Stromal cell of bone marrow (primary cell): Measurements from ENCODE around the gene AKAP17A.
"Not testable (repeated sequence)": the region's sequence is repeated elsewhere in the genome, so short reads cannot be mapped to it uniquely, and the experiment has no call there.

Experiments
- DNase-seq: peaks from one replicate; pipeline ENCODE4 v3.0.0-alpha.2; 2012; ENCODE audit warnings: low read depth

AKAP17A gene

DNA sequence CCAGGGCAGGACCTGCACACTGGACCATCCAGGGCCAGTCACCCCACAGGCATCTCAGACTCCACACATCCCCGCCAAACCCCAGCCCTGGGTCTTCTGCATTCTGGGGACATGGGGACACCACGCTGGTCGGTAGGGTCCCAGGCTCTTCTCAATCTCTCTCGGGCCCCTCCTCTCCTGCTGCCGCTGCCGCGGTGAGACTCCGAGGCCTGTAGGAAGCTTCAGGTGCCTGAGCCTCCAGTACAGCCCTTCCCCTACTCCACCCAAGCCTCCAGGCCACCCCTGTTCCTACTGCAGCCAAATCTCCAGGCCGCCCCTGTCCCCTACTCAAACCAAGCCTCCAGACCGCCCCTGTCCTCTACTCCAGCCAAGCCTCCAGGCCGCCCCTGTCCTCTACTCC lies 17.9 kb downstream of the AKAP17A start:
- DNase-seq = no peak

DNA sequence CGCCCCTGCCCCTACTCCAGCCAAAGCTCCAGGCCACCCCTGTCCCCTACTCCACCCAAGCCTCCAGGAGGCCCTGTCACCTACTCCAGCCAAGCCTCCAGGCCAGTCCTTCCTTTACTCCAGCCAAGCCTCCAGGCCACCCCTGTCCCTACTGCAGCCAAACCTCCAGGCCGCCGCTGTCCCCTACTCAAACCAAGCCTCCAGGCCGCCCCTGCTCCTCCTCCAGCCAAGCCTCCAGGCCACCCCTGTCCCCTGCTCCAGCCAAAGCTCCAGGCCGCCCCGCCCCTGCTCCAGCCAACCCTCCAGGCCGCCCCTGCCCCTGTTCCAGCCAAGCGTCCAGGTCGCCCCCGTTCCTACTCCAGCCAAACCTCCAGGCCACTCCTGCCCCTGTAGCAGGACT lies 18.4 kb downstream of the AKAP17A start:
- no peak for DNase-seq

DNA sequence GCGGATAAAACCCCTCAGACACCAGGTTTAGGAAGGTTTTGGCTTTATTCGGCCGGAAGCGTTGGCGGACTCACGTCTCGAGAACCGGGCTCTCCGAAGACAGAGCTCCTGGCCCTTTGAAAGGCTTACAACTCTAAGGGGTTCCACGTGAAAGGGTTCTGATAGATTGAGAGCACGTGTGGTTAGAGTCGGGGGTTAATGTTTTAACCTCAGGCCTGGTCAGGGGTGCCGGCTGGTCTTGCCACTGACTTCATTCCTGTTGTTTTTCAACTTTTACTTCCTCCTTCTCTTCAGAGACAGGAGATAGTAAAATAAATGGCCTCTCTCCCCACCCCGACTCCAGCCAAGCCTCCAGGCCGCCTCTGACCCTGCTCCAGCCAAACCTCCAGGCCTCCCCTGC lies 18.8 kb downstream of the AKAP17A start:
- no peak for DNase-seq

DNA sequence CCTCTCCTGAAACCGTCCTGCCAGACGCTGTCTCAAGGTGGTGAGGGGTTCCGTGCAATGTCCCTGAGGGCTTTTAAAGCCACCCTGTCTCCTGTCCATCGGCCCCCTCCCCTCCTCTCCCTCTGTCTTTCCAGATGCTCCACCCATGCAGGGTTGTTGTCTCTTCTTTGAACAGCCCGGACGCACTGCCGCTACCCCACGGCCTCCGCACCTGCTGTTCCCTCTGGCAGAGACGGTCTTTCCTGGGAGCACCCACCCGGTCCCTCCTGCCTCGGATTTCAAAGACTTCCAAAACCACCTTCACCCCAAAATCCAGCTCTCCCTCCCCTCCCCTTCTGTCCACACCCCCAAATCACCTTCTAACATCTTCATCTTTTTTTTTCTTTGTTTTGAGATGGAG lies 19.3 kb downstream of the AKAP17A start:
- no peak for DNase-seq

DNA sequence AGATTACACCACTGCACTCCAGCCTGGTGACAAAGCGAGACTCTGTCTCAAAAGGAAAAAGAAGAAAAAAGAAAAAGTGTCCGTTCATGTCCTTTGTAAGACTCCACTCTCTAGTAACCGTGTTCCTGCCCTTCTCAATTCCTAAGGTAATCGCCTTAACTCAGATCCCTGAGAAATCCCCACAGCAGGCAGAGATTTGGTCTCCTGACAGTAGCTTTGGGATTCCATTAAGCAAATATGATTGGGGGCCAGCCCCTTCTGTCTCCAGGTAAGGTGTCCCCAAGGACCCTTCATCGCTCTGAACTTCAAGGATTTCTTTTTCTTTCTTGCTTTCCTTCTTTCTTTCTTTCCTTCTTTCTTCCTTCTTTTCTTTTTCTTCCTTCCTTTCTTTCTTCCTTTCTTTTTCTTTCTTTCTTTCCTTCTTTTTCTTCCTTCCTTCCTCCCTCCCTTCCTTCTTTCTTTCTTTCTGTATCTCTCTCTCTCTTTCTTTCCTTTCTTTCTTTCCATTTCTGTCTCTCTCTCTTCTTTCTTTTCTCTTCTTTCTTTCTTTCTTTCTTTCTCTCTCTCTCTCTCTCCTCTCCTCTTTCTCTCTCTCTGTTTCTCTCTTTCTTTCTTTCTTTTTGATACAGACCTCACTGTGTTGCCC lies 21.4 kb downstream of the AKAP17A start:
- DNase-seq = no peak

DNA sequence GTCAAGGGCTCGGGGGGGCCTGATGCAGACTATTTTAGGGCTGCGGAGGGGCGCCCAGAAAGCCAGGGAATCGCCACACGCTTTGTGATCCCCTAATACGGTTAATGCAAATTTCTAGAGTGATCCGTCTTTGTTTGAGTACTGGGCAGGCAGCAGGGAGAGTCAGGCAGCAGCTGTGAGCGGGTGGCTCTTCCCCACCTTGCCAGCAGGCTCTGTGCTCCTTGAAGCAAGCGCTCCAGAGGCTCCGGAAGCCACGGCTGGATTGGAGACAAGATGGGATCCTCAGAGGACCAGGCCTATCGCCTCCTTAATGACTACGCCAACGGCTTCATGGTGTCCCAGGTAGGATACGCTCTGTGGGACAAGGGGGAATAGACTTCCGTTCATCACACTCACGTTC lies 23.5 kb downstream of the AKAP17A start, which contains the start of gene ASMT:
Gene ASMT (plus strand): TSS at position 133 of the 400 bp plus-strand sequence. CDS start 141 bp downstream, at position 274.
- DNase-seq = no peak

DNA sequence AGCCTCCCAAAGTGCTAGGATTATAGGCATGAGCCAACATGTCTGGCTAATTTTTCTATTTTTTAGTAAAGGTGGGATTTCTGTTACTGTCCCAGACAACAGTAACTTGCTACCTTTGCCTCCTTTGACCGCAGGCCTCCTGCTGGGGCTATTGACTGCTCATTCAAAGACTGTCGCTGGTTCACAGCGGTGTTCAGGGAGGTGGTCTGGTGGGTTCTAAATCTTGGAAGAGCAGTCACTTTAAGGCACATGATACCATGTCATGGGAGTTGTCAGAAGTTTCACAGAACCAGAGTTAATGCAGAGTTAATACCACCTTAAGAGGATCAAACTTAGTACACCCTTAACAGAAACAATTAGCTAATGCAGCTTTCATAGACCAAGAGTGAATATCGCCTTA lies 27.3 kb downstream of the AKAP17A start:
- no peak for DNase-seq

DNA sequence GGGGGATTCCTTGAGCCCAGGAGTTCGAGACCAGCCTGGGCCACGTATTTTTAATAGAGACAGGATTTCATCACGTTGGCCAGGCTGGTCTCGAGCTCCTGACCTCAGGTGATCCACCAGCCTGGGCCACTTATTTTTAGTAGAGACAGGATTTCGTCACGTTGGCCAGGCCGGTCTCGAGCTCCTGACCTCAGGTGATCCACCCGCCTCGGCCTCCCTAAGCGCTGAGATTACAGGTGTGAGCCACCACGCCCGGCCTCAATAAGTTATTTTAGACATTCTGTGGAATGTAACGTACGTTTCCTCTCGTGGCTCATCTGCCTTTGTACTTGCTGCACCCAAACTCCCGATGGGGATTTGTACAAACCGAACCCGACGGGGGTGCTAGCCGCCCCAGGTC lies 32.3 kb downstream of the AKAP17A start:
- no peak for DNase-seq

DNA sequence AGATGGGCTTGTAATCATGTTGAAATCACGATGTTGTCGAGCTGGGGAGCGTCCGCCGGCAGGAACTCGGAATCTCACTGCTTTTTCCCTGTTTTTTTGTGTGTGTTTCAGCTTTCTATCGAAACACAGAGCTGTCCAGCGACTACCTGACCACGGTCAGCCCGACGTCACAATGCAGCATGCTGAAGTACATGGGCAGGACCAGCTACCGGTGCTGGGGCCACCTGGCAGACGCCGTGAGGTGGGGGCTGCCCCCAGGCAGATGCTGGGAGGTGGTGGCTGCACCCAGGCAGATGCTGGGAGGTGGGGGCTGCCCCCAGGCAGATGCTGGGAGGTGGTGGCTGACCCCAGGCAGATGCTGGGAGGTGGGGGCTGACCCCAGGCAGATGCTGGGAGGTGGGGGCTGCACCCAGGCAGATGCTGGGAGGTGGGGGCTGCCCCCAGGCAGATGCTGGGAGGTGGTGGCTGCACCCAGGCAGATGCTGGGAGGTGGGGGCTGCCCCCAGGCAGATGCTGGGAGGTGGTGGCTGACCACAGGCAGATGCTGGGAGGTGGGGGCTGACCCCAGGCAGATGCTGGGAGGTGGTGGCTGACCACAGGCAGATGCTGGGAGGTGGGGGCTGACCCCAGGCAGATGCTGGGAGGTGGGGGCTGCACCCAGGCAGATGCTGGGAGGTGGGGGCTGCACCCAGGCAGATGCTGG lies 32.9 kb downstream of the AKAP17A start:
- DNase-seq = not testable (repeated sequence)

DNA sequence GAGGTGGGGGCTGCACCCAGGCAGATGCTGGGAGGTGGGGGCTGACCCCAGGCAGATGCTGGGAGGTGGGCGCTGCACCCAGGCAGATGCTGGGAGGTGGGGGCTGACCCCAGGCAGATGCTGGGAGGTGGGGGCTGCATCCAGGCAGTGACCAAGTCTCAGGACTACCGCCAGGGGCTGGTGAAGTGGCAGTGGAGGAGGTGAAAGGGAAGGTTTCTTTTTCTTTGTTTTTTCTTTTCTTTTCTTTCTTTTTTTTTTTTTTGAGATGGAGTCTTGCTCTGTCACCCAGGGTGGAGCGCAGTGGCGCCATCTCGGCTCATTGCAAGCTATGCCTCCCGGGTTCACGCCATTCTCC lies 33.4 kb downstream of the AKAP17A start:
- not testable (repeated sequence) for DNase-seq

DNA sequence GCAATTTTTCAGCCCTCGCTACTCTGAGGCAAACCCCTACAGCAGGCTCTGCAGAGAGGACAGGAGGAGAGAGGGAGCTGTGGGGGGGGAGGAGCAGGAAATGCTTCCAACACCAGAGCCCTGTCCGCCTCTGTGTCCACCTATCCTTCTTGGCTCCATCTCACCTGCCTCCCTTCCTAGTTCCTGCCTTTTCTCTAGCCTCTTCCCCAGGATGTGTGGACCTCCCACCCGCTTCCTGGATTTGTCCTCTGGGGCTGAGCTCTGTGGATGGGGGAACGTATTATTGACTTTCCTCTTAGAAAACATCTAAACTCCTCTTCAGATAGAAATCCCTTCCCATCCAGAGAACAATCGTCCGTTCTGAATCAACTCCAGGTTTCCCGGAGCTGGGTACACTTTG lies 37.8 kb downstream of the AKAP17A start:
- no peak for DNase-seq

DNA sequence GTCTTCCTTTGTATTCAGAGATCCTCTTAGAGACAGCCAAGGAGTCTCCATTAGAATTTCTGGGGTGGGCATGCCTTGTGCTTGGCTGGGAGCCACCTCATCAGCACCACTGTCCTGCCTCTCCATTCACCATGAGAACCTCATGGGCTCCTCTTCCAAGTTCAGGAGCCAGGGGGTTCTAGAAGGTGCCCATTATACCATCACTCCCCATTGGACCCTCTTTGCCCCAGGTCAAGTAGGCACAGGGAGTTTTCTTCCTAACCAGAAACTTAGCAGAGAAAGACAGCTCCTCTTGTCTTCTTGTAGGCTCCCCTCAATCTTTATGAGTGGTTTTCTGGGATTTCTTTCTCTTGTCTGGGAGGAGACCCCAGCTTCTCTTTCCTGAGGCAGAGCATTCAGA lies 54.6 kb downstream of the AKAP17A start:
- no peak for DNase-seq

DNA sequence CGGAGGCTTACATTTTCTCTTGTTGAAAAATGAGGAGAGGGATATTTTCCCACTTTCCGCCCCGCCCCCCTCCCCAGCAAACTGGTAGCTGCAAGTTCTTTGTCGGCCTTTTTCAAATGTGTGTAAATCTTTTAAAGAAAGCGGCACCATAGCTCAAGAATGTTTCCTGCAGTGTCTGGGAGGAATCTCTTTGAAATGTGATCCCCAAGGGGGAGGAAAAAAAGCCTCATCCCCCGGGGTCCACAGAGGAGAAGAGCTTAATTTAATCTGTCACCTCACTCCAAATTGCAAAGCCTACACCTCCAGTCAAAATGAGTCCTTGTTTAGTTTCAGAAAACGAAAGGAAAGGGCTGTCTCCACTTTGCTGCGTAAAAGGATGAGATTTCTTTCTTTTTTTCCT lies 58.2 kb downstream of the AKAP17A start:
- DNase-seq = no peak
